Measurements from ENCODE around the gene CNNM4.

GRCh38 chr2:96815326-96816126 lies 54.8 kb downstream of the CNNM4 start:
- TF ChIP-seq NR3C1 (CRISPR knock-in tag; conservative IDR thresholded peaks at IDR 0.05; ENCODE audit: low read depth) (no peak), STAT6 (CRISPR knock-in tag; conservative IDR thresholded peaks at IDR 0.05; ENCODE audit: low read depth) (no peak), CTCF (IDR thresholded peaks at IDR 0.05) (no peak)

Measured in WTC11 (cell line).